Spinal cord (tissue), 10 donors: Measurements from ENCODE around the gene XAGE2. TPM values are rescaled to one million over a fixed set of nuclear protein-coding genes. Genes with fewer than 3 reads are reported as not detected.
"Not testable (repeated sequence)": the region's sequence is repeated elsewhere in the genome, so short reads cannot be mapped to it uniquely, and the experiment has no call there.

Experiments used
- DNase-seq, 6 donors: peaks; one replicate each; pipeline versions ENCODE4 v3.0.0 to v3.0.0-alpha.2; 2013 to 2015; ENCODE audit warnings: low spot score in 6 of 6, low read depth in 4 of 6
- H3K27ac ChIP-seq: one replicate; pipeline ENCODE4 v1.5.1; 2013; ENCODE audit warnings: low read depth, low read length, control low read depth
- H3K27me3 ChIP-seq: one replicate; pipeline ENCODE4 v1.6.1; 2013; ENCODE audit warnings: low read length; ENCODE audit not compliant: control insufficient read depth, insufficient read depth
- H3K36me3 ChIP-seq: one replicate; pipeline ENCODE4 v1.6.1; 2013; ENCODE audit warnings: low read length; ENCODE audit not compliant: control insufficient read depth, insufficient read depth
- H3K4me1 ChIP-seq: one replicate; pipeline ENCODE4 v1.6.1; 2013; ENCODE audit warnings: low read length; ENCODE audit not compliant: control insufficient read depth, insufficient read depth
- H3K4me3 ChIP-seq: one replicate; pipeline ENCODE4 v1.5.1; 2013; ENCODE audit warnings: low read depth, low read length, control low read depth
- H3K9me3 ChIP-seq: one replicate; pipeline ENCODE4 v1.6.1; 2013; ENCODE audit warnings: low read length; ENCODE audit not compliant: control insufficient read depth, insufficient read depth
- WGBS: methylation state at CpG from one replicate; pipeline ENCODE4 v1.1.5; 2013; ENCODE audit warnings: missing lambda C conversion rate; ENCODE audit not compliant: insufficient coverage; 5-methylcytosine and 5-hydroxymethylcytosine counted together
- long read RNA-seq, 4 donors: transcript quantifications; one replicate each; lab custom pipeline, GENCODE V29; 2026
- polyA plus RNA-seq, 2 donors: library from polyadenylated mRNA; unstranded; fragments of 120-200 nt; gene quantifications; one replicate each; pipeline ENCODE4 v1.2.1, GENCODE V29; 2013; ENCODE audit not compliant: insufficient read length in 2 of 2
- total RNA-seq, 2 donors: library from RNA; depleted of rRNA in 1 of 2; stranded (reverse); fragments of 120-200 nt in 1 of 2; fragments of >200 nt in 1 of 2; gene quantifications; one replicate each; pipeline versions ENCODE4 v1.2.3 to v1.2.4, GENCODE V29; 2013 to 2014
- donor health status: healthy.

XAGE2 gene
- total RNA-seq (under 1 TPM in 1 of 2 donors, not detected in 1; 0.50 TPM), polyA plus RNA-seq (not detected)
- long read RNA-seq, donor 1: 0 reads
- long read RNA-seq, donor 2: 0 reads
- long read RNA-seq, donor 3: 0 reads
- long read RNA-seq, donor 4: 0 reads

- Histone ChIP-seq H3K4me3 (no peak within 1 kb of the TSS), H3K4me1 (no peaks in the 10 kb centered on the region), H3K36me3 (no peaks in the 10 kb centered on the region), H3K9me3 (no peaks in the 10 kb centered on the region), H3K27ac (no peak within 1 kb of the TSS), H3K27me3 (peaks cover 3% of the 10 kb centered on the region)
- 79% methylated on average over 19 of the region's 19 CpGs for WGBS
- DNase-seq: no peak
Observed at GRCh38 chrX:52368368-52369055, at the start of gene XAGE2. XAGE2 (plus strand) TSS chrX:52369021; CDS start chrX:52370015, 994 bp downstream.

- Histone ChIP-seq H3K27me3 (peaks cover 6% of the 10 kb centered on the region), H3K36me3 (no peaks in the 10 kb centered on the region), H3K9me3 (no peaks in the 10 kb centered on the region), H3K4me3 (no peak overlapping the region), H3K27ac (no peak overlapping the region), H3K4me1 (no peaks in the 10 kb centered on the region)
- 60% methylated on average over 2 of the region's 4 CpGs for WGBS
- DNase-seq: no peak
Observed at GRCh38 chrX:52337410-52337809, 31.4 kb upstream of the XAGE2 start.

- H3K9me3 ChIP-seq: no peaks in the 10 kb centered on the region
- no peak overlapping the region for H3K27ac ChIP-seq
- DNase-seq: no peak
- no peaks in the 10 kb centered on the region for H3K4me1 ChIP-seq
- no peak overlapping the region for H3K4me3 ChIP-seq
- H3K36me3 ChIP-seq: no peaks in the 10 kb centered on the region
- H3K27me3 ChIP-seq: peaks cover 12% of the 10 kb centered on the region
Observed at GRCh38 chrX:52341493-52341892, 27.3 kb upstream of the XAGE2 start.

- no CpG with 5 or more reads among the region's 6 CpGs for WGBS
- not testable (repeated sequence) for DNase-seq, H3K4me1 ChIP-seq, H3K4me3 ChIP-seq, H3K27ac ChIP-seq, H3K9me3 ChIP-seq, H3K27me3 ChIP-seq, H3K36me3 ChIP-seq
Observed at GRCh38 chrX:52343131-52343530, 25.7 kb upstream of the XAGE2 start.

GRCh38 chrX:52345402-52345801 lies 23.4 kb upstream of the XAGE2 start:
- H3K4me3 ChIP-seq, H3K9me3 ChIP-seq, H3K36me3 ChIP-seq, H3K4me1 ChIP-seq, H3K27ac ChIP-seq, H3K27me3 ChIP-seq: not testable (repeated sequence)
- DNase-seq: peak in 2 of 6 donors; percentile 30 to 50
- WGBS: 44% methylated on average over 2 of the region's 4 CpGs

GRCh38 chrX:52346174-52347165 lies 22.4 kb upstream of the XAGE2 start:
- H3K27me3 ChIP-seq: peaks cover 9% of the 10 kb centered on the region
- WGBS: 85% methylated on average over 7 of the region's 8 CpGs
- DNase-seq: no peak

GRCh38 chrX:52349681-52350080 lies 19.1 kb upstream of the XAGE2 start:
- Histone ChIP-seq H3K9me3 (no peaks in the 10 kb centered on the region), H3K27me3 (peaks cover 15% of the 10 kb centered on the region), H3K36me3 (no peaks in the 10 kb centered on the region), H3K4me1 (no peaks in the 10 kb centered on the region), H3K27ac (no peak overlapping the region), H3K4me3 (no peak overlapping the region)
- WGBS: 83% methylated on average over 6 of the region's 6 CpGs
- DNase-seq: no peak

More at GRCh38 chrX:52346174-52347165, 22.4 kb upstream of the XAGE2 start:
- Histone ChIP-seq H3K4me1 (no peaks in the 10 kb centered on the region), H3K27ac (no peak overlapping the region), H3K4me3 (no peak overlapping the region), H3K36me3 (no peaks in the 10 kb centered on the region), H3K9me3 (no peaks in the 10 kb centered on the region)

- Histone ChIP-seq H3K4me1 (no peaks in the 10 kb centered on the region), H3K36me3 (no peaks in the 10 kb centered on the region), H3K9me3 (no peaks in the 10 kb centered on the region), H3K27ac (no peak overlapping the region), H3K4me3 (no peak overlapping the region), H3K27me3 (peaks cover 12% of the 10 kb centered on the region)
- DNase-seq: no peak
- WGBS: 57% methylated on average over 1 of the region's 1 CpG
Observed at GRCh38 chrX:52352551-52352950, 16.3 kb upstream of the XAGE2 start.

GRCh38 chrX:52353838-52354237 lies 15.0 kb upstream of the XAGE2 start:
- no peaks in the 10 kb centered on the region for H3K9me3 ChIP-seq
- no peak for DNase-seq
- H3K4me3 ChIP-seq: no peak overlapping the region
- no peaks in the 10 kb centered on the region for H3K36me3 ChIP-seq
- no peak overlapping the region for H3K27ac ChIP-seq
- no peaks in the 10 kb centered on the region for H3K4me1 ChIP-seq
- H3K27me3 ChIP-seq: peaks cover 12% of the 10 kb centered on the region
